ENCODE measurements around the gene SGSM1. TPM values are rescaled to one million over a fixed set of nuclear protein-coding genes. Genes with fewer than 3 reads are reported as not detected.

Gene SGSM1
- total and polyA plus RNA-seq, 2 donors from 2014 or later = 3.6 to 4.7 TPM

DNA sequence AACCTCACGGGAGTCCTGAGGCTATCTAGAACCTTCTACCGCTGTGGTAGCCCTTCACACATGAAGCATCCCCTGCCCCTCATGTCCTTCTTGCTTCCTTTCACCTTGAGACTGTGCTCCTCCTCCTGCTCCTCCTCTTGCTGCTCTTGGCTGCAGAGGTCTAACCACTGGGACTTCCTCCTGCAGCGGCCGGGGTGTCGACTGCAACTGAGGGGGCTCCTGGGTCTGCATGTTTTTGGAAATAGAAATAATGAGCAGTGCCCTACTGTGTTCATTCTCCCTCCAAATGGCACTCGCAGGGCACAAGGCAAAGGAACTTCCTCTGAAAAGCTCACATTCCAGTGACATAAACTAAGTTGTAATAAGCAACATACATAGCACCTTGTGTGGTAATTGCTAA, 46.2 kb upstream of the SGSM1 start:
- TF ChIP-seq, protein P1, sequence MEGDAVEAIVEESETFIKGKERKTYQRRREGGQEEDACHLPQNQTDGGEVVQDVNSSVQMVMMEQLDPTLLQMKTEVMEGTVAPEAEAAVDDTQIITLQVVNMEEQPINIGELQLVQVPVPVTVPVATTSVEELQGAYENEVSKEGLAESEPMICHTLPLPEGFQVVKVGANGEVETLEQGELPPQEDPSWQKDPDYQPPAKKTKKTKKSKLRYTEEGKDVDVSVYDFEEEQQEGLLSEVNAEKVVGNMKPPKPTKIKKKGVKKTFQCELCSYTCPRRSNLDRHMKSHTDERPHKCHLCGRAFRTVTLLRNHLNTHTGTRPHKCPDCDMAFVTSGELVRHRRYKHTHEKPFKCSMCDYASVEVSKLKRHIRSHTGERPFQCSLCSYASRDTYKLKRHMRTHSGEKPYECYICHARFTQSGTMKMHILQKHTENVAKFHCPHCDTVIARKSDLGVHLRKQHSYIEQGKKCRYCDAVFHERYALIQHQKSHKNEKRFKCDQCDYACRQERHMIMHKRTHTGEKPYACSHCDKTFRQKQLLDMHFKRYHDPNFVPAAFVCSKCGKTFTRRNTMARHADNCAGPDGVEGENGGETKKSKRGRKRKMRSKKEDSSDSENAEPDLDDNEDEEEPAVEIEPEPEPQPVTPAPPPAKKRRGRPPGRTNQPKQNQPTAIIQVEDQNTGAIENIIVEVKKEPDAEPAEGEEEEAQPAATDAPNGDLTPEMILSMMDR (IDR thresholded peaks at IDR 0.05; ENCODE audit: borderline replicate concordance, extremely low read depth, insufficient read depth) = no peak
- Histone ChIP-seq H3K27ac (ENCODE audit: low read depth in 2 of 2, low read length in 2 of 2) (no peak overlapping the region), H3K4me1 (ENCODE audit: control insufficient read depth in 2 of 3, insufficient read depth in 2 of 3, low read depth in 1 of 3, low read length in 3 of 3) (no peaks in the 10 kb centered on the region), H3K9me3 (ENCODE audit: control insufficient read depth in 2 of 3, insufficient read depth in 1 of 3, low read length in 3 of 3) (no peaks in the 10 kb centered on the region), H3K36me3 (ENCODE audit: control insufficient read depth in 2 of 3, insufficient read depth in 3 of 3, low read length in 3 of 3) (no peaks in the 10 kb centered on the region), H3K27me3 (ENCODE audit: control insufficient read depth, insufficient read depth, low read length) (no peaks in the 10 kb centered on the region), H3K4me3 (ENCODE audit: low read length in 3 of 3) (no peak overlapping the region), H3K9ac (ENCODE audit: low read length in 3 of 3) (no peak overlapping the region)
- DNase-seq (no peak), FAIRE-seq (no peak)
- intact Hi-C loops (cut with DNase I) = no loop called here

DNA sequence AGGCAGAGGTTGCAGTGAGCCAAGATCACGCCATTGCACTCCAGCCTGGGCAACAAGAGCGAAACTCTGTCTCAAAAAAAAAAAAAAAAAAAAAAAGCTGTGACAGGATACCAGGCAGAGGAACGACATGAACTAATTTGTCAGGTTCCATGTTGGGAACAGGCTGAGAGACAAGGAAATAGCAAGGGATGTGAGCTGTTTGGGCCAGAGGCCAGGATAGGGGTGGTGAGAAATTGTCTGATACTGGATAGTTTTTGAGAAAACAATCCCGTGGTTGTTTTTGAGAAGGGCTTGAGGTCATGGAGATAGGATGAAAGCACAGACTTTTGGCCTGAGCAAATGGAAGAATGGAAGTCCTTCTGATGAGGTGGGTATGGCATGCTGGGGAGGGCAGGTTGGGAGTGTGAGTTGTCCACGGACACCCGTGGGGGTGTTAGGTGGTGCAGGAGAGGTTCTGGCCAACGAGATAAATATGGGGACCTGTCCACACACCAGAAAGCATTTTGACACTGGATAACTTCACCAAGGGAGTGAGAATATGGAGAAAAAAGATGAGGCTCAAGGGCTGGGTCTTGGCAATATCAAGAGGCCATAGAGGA, 45.2 kb upstream of the SGSM1 start:
- no peaks in the 10 kb centered on the region for H3K27me3 ChIP-seq (ENCODE audit: control insufficient read depth, insufficient read depth, low read length)
- H3K9me3 ChIP-seq (ENCODE audit: control insufficient read depth in 2 of 3, insufficient read depth in 1 of 3, low read length in 3 of 3) = no peaks in the 10 kb centered on the region
- H3K9ac ChIP-seq (ENCODE audit: low read length in 3 of 3) = no peak overlapping the region
- DNase-seq = no peak
- TF ChIP-seq, protein P1 (IDR thresholded peaks at IDR 0.05; ENCODE audit: borderline replicate concordance, extremely low read depth, insufficient read depth) = no peak
- no peaks in the 10 kb centered on the region for H3K36me3 ChIP-seq (ENCODE audit: control insufficient read depth in 2 of 3, insufficient read depth in 3 of 3, low read length in 3 of 3)
- no peaks in the 10 kb centered on the region for H3K4me1 ChIP-seq (ENCODE audit: control insufficient read depth in 2 of 3, insufficient read depth in 2 of 3, low read depth in 1 of 3, low read length in 3 of 3)
- H3K27ac ChIP-seq (ENCODE audit: low read depth in 2 of 2, low read length in 2 of 2) = no peak overlapping the region
- intact Hi-C loops (cut with DNase I) = no loop called here
- no peak for FAIRE-seq
- H3K4me3 ChIP-seq (ENCODE audit: low read length in 3 of 3) = no peak overlapping the region

DNA sequence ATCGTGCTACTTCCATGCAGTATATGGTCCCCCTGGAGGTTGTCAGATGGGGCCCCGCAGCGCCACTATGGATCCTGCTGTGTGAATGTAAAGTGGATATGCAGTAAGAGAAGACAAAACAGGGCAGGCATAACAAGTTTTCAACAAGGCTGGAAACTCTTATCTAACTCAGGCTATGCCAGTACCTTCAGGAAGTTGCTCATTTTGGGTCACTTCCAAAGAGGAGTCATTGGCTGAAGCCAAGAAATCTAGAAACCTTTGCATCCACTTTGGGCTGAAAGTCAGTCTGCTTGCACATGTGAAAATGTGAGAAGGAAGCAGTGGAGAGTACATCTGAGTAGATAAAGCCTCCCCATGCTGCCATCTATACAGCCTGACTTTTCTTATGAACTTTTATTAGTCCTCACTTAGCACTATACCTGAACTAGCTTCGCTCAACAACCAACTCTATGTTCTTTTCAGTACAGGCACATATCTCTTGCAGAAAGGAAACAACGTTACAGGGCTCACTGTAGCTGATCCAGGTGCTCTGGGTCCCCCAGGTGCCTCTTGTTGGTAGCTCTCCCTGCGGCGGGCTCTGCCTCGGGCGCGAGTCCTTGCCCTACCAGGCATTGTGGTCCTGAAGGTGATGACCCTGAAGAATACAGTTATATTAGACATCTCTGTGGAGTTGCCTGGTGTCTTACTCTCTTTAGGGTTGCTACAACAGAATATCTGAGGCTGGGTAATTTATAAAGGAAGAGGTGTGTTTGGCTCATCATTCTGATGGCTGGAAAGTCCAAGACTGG, 43.9 kb upstream of the SGSM1 start:
- TF ChIP-seq, protein P1 (IDR thresholded peaks at IDR 0.05; ENCODE audit: borderline replicate concordance, extremely low read depth, insufficient read depth) = no peak
- Histone ChIP-seq H3K4me1 (ENCODE audit: control insufficient read depth in 2 of 3, insufficient read depth in 2 of 3, low read depth in 1 of 3, low read length in 3 of 3) (no peaks in the 10 kb centered on the region), H3K9ac (ENCODE audit: low read length in 3 of 3) (no peak overlapping the region), H3K36me3 (ENCODE audit: control insufficient read depth in 2 of 3, insufficient read depth in 3 of 3, low read length in 3 of 3) (no peaks in the 10 kb centered on the region), H3K9me3 (ENCODE audit: control insufficient read depth in 2 of 3, insufficient read depth in 1 of 3, low read length in 3 of 3) (no peaks in the 10 kb centered on the region), H3K27ac (ENCODE audit: low read depth in 2 of 2, low read length in 2 of 2) (no peak overlapping the region), H3K27me3 (ENCODE audit: control insufficient read depth, insufficient read depth, low read length) (no peaks in the 10 kb centered on the region), H3K4me3 (ENCODE audit: low read length in 3 of 3) (no peak overlapping the region)
- FAIRE-seq (no peak), DNase-seq (no peak)
- intact Hi-C loops (cut with DNase I) = no loop called here
